HL-60/S4 treated with phorbol 12-myristate 13-acetate at 8.2 ng/mL for 4 days and 3 days (cell line): ENCODE results near the gene IPMK.
"Not testable (repeated sequence)": the region's sequence is repeated elsewhere in the genome, so short reads cannot be mapped to it uniquely, and the experiment has no call there.

Experiments used
- in situ Hi-C: fragments of 300-500 bp; cut with MboI; formaldehyde crosslinking; loops from 2 replicates; pipeline ENCODE4 v1.15.0; 2022; ENCODE audit warnings: low sequenced_read_pairs

The IPMK gene

DNA sequence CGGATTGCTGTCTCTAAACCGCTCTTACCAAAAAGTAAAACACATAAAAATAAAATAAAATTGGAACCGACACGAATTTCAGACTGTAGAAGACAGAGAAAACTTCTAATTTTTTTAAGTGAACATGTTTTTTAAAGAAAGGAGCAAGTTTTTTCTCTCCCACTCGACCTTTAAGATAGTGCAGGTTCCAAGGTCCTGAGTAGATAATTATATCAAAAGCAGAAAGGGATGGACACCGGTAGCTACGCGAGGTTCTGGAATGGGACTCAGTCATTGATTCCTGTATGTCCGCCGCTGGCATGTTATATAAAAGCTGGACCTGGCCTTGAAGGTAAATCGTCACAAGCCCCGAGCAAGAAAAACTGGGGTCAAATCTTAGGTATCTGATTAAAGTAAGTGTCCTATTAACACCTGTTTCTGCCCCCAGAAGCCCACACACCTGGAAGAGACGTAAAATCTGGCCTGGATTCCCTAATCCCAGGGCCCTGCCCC lies 806 bp upstream of the IPMK start:
- in situ Hi-C loops: no loop called here

DNA sequence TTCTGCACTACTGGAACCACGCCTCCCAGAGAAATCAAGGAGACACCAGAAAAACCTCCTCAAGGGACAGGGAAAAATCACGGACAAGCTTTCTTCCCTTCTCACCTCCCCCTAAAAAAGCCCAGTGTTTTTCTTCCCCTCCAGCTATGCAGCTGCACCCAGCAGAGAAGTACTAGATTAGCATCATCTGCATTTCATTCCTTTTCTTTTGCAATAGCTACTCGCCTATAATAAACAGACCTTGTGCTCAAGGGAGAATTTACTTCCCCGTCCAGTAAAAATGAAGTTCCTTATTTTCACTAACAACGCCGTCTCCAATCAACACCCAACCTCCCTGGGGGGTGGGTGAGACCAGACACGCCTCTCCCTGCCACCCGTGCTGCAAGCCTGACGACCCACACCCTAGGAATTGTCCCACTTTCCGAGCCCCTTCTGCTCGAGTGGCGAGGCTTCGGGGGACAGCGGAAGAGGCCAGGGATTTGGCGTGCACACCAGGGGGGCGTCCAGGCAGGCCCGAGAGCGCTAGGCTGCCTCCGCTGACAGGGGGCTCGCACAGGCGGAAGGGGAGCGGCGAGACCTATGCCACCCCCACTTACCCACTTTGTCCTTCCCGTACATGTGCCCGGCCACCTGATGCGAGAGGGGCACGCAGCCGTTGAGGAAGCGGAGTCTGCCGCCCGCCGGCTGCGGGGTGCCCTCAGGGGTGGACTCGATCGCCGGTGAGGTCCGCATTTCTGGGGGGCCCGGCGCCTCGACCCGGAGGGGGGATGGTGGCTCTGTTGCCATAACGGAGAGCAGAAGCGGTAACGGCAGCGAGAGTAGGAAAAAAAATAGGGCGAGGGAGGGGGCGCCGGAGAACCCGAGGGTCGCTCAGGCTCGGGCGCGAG lies 625 bp downstream of the IPMK start:
- in situ Hi-C loops: no loop called here

DNA sequence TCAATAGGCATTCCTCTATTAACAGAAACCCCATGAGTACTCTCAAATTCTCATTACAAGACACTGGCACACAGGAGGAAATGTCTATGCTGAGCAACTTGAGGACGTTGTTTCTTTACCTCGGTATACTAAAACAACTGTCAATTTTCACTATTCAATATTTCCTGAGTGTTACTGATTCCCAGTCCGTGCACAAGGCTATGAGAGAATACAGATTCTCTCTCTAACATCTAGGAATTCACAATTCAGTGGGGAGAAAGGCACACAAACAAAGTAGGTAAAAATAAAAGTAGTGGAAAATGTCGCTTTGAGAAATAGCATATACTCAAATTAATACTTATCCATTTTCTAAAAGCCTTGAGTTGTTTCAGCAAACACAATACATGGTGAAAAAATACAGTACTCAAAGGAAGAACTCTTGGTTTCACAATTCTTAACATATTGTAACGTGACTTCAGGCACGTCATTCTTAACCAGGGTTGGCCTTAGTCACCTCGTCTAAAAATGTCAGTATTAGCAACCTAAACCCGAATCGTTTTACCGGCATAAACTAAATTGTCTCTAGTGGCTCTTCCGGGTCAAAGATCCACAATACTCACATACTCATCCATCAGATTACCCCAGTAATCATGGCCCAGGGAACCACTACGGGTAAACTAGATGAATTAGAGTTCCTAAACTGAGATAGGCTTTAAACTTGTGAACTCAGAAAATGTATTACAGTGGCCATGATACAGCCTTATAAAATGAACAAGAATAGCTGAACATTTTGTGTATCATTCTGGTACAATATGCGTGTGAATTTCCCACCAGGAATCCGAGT lies 1.5 kb downstream of the IPMK start:
- in situ Hi-C loops: no loop called here

DNA sequence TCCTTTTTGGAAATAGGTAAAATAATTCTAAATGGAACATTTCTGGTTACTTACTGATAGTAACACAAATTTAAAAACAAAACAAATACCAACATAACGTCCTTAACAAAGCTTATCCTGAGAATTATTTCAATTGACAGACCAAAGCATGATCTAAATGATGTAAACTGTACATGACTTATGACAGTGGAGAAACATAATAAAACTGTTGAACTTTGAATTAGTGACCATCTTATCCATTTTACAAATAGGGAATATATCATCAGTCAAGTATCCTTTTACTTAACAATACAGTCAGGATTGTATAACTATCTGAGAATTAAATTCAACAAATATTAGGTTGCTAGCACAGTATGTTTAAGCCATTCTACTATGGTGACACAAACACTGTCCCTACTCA lies 2.4 kb downstream of the IPMK start:
- in situ Hi-C loops: no loop called here

DNA sequence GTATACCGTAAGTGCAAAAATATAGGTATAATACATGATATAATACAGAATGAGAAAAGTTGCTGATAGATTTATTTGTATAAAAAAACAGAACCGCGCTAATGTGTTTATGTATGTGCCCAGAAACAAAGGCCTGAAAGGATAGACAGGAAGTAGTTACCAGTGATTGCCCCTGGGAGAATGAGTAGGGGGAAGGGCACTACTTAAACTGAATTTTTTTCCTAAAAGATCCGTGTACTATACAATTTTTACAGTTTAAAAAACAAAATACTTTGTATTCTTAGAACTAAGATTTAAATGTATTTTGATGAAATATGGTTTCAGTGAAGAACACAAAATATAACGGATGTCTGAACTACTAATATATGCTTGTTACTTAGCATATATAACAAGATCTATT lies 2.9 kb downstream of the IPMK start:
- in situ Hi-C loops: no loop called here

DNA sequence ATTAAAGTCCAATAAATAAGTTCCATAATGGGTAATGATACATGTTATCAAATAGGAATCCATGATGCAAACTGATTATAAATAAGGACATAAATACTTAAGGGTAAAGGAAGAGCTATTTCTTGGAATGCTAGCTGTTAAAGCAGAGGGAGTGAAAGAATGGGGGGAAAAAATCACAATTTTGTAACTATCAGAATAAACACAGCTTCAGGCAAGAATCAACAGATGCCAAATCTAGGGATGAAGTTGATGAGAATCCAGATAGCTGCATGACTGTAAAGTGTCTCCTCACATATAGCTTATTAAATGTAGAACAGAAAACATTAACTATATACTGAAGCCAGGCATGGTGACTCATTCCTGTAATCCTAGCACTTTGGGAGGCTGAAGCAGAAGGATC lies 4.9 kb downstream of the IPMK start:
- in situ Hi-C loops: no loop called here

DNA sequence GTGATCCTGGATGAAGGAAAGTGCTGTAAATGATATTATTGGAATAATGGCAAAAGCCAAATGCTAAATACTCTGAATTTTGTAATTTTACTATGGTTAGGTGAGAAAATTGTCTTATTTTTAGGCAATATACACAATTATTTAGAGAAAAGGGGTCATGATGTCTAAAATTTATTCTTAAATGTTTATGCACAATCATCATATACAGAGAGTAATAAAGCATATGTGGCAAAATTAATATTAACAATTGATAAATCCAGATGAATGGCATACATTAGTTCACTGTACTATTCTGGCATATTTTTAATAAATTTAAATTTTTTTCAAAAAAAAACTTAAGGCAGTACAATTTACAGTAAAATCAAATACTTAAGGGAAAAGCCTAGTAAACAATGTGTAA lies 7.4 kb downstream of the IPMK start:
- in situ Hi-C loops: no loop called here

DNA sequence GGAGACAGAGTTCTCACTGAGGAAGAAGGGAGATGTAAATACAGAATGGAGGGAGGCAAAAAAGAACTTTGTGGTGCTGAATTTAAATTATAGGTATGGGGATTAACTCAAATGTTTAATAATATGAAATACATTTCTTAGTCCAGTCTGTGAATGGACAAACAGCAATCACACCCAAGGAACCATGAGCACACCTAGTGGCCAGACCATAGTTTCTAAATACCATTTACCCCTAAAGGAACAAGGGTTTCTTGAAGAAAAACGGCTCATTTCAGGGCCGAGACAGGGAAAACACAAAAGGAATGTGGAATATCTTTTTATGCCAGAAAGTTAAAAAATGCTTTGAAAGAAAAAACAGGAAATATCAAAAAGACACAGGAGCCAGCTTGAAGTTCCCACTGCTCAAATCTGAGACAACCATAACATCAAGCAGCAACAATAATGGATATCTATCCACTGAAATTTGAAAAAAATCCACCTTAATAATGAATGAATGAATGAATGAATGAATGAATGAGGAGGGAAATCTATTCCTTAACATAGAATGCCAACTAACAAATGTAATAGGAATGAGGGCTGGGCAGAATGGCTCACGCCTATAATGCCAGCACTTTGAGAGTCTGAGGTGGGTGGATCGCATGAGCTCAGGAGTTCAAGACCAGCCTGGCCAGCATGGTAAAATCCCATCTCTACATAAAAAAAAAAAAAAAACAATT lies 8.6 kb downstream of the IPMK start:
- in situ Hi-C loops: no loop called here

DNA sequence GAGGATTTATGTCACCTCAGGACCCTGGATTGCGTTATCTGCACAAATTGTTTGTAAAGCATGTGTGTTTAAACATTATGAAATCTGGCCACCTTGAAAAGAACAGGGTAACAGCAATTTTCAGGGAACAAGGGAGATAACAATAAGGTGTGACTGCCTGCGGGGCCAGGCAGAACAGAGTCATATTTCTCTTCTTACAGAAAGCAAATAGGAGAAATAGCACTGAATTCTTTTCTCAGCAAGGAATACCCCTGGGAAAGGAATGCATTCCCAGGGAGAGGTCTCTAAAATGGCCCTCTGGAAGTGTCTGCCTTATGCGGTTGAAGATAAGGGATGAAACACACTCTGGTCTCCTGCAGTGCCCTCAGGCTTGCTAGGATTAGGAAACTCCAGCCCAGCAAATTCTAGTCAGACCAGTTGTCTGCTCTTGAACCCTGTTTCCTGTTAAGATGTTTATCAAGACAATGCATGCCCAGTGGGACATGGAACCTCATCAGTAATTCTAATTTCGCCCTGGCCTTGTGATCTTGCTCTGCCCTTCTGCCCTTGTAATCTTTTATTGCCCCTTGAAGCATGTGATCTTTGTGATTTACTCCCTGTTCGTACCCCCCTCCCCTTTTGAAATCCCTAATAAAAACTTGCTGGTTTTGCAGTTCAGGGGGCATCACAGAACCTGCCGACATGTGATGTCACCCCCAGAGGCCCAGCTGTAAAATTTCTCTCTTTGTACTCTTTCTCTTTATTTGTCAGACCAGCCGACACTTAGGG lies 11.5 kb downstream of the IPMK start:
- in situ Hi-C loops: not testable (repeated sequence)

DNA sequence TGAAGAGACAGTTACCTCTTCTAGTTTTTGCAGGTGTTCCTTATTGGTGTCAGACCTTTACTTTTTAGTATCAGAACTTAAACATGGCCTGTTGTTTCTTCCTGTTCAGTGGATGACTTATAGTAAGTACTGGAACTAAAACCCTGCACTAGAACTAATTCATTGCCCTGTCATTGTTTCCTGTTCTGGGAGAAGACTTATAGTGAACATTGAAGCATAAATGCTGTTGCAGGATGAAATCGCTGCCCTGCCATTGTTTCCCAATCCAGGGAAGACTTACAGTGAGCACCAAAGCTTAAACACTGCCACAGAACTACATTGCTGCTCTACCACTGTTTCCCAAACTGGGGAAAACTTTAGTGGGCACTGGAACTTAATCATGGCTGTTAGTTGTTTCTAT lies 13.1 kb downstream of the IPMK start:
- in situ Hi-C loops: no loop called here

DNA sequence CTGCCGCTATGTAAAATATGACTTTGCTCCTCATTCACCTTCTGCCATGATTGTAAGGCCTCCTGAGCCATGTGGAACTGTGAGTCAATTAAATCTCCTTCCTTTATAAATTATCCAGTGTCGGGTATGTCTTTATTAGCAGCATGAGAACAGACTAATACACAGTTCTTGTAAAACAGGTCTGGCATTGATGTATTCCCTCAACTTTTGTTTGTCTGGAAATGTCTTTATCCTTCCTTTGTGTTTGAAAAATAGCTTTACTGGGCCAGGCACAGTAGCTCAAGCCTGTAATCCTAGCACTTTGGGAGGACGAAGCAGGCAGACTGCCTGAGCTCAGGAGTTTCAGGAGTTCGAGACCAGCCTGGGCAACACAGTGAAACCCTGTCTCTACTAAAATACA lies 14.5 kb downstream of the IPMK start:
- in situ Hi-C loops: no loop called here

DNA sequence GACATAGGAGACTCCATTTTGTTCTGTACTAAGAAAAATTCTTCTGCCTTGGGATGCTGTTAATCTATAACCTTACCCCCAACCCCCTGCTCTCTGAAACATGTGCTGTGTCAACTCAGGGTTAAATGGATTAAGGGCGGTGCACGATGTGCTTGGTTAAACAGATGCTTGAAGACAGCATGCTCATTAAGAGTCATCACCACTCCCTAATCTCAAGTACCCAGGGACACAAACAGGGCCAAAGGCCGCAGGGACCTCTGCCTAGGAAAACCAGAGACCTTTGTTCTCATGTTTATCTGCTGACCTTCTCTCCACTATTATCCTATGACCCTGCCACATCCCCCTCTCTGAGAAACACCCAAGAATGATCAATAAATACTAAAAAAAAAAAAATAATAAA lies 23.0 kb downstream of the IPMK start:
- in situ Hi-C loops: not testable (repeated sequence)

DNA sequence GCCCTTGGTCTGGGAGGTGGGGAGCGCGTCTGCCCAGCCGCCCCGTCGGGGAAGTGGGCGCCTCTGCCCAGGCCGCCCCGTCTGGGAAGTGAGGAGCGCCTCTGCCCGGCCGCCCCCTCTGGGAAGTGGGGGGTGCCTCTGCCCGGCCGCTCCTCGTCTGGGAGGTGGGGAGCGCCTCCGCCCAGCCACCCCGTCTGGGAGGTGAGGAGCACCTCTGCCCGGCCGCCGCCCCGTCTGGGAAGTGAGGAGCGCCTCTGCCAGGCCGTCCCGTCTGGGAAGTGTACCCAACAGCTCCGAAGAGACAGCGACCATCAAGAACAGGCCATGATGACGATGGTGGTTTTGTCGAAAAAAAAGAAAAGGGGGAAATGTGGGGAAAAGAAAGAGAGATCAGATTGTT lies 23.5 kb downstream of the IPMK start:
- in situ Hi-C loops: not testable (repeated sequence)

DNA sequence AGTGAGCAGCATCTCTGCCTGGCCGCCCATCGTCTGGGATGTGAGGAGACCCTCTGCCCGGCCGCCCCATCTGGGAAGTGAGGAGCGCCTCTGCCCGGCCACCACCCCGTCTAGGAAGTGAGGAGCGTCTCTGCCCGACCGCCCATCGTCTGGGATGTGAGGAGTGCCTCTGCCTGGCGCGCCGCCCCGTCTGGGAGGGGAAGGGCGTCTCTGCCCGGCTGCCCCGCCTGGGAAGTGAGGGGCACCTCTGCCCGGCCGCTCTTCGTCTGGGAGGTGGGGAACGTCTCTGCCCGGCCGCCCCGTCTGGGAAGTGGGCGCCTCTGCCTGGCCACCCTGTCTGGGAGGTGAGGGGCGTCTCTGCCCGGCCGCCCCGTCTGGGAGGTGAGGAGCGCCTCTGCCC lies 23.9 kb downstream of the IPMK start:
- in situ Hi-C loops: not testable (repeated sequence)

DNA sequence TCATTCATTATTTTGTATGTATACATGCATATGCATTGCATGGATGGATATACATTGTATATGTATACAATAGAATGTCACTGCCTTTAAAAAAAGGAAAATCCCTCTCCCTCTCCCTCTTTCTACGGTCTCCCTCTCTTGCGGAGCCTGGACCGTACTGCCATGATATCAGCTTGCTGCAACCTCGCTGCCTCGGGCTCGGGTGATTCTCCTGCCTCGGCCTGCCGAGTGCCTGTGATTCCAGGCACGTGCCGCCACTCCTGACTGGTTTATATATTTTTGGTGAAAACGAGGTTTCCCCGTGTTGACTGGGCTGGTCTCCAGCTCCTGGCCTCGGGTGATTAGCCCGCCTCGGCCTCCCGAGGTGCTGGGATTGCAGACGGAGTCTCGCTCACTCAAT lies 24.4 kb downstream of the IPMK start:
- in situ Hi-C loops: no loop called here

DNA sequence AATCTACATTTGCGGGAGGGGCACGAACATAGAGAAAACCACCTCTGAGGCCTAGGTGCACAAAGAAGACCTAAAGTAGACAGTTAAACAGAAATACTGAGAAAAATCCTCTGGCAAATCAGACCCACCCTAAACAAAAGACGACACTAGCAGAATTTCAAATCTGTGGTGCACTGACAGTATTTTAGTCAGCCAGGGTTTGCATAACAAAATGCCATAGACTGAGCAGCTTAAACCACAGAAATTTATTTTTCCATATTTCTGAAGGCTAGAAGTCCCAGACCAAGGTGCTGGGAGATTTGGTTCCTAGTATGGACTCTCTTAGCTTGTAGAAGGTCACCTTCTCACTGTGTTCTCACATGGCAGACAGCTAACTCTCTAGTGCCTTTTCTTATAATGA lies 26.3 kb downstream of the IPMK start:
- in situ Hi-C loops: no loop called here

DNA sequence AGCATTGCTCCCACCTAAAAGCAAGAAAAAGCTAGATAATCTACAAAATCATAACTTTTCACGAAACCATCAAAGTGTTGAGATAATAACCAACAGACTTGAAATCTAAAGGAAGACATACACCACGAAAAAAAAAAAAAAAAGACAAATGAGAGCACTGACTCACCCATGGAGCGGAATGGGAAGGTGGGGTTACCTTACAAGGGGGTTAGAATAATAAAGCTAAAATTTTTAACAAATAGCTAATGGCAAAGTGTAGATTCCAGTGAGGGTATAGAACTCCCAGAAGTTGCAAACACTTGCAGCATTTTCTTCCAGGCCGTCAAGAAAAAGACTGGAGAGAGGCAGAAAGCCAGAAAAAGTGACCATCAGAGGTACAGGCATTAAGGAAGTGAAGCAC lies 27.2 kb downstream of the IPMK start:
- in situ Hi-C loops: no loop called here

DNA sequence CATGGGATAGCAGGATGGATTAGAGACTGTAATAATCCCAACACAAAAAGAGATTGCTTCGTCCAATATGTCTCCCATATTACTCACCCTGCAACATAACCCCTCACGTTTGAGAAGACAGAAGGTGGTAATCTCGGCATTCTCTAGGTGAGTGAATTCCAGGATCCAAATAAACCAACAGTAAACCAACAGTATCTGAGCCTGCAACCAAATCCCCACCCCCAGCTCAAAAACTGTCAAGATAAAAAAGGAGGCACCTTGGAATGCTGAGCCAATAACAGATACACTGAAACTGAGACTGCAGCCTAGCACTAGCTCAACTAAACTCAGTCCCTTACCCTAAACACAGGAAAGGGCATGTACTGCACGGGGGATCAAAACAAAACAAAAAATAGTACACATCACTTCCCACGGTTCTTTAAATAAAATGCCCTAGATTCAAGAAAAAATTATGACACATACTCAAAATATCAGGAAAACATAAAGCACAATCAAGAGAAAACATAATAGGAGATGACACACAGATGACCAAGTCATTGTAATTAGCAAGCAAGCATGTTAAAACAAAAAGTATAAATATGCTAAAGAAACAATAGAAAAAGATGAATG lies 28.0 kb downstream of the IPMK start:
- in situ Hi-C loops: no loop called here

DNA sequence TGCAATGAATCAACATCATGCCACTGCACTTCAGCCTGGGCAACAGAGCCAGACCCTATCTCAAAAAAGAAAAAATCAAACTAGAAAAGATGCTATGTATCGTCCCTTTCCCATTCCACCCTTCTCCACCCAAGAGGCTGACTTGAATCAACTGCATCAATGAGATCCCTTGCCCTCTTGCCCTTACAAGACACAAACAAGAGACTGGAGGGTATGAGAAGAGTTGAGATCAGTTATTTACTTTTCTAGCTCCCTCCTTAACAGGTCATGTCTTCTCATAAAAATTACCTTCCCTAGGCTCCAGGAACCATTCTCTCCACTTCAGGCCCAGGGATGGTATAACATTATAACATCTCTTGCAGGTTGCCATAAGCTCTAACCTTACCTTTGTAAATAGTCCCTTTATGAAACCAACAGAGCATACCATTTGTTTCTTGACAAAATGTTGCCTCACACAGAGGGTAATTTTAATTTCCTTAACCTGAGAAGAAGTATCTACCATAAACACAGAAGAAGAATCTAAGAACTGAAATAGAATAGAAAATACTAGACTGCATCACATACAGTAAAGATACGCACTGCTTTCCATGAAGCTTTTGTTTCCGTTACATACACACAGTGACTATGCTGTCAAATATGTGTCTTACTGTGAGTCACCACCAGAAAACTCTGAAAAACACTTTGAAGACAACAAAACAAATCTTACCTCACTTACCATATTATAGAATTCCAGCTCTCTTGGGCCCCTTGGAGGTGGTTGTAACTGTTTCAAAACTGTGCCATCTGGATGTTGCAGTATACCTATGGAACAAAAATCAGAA lies 30.5 kb downstream of the IPMK start:
- in situ Hi-C loops: no loop called here
